Breast epithelium (tissue), 4 donors: ENCODE data around the gene MIGA2. TPM values are rescaled to one million over a fixed set of nuclear protein-coding genes. Genes with fewer than 3 reads are reported as not detected.
A peak's percentile ranks its signal among the peaks of the same experiment; 100 is the strongest.

Experiments
- DNase-seq, 2 donors: peaks; one replicate each; pipeline ENCODE4 v3.0.0-alpha.2; 2019; ENCODE audit warnings: low spot score in 2 of 2
- H3K27ac ChIP-seq, 2 donors: fragments of 200-600 bp; sonication (generic) in 1 of 2; one replicate each; pipeline ENCODE4 v1.5.1; 2016 to 2019; ENCODE audit warnings: mild to moderate bottlenecking in 1 of 2
- H3K27me3 ChIP-seq, 2 donors: fragments of 200-600 bp; sonication (generic) in 1 of 2; one replicate each; pipeline versions ENCODE4 v1.5.1 to v1.6.0; 2017 to 2019; ENCODE audit warnings: control low read depth in 1 of 2, mild to moderate bottlenecking in 1 of 2
- H3K36me3 ChIP-seq: fragments of 200-600 bp; one replicate; pipeline ENCODE4 v1.5.1; 2019
- H3K4me1 ChIP-seq, 2 donors: fragments of 200-600 bp; sonication (generic); one replicate each; pipeline ENCODE4 v1.5.1; 2016 to 2019; ENCODE audit warnings: control low read depth in 1 of 2
- H3K4me3 ChIP-seq, 3 donors: fragments of 200-600 bp; sonication (generic); 1 replicate in 2 of 3; 2 replicates in 1 of 3; pipeline ENCODE4 v1.5.1; 2016 to 2019; ENCODE audit warnings: mild to moderate bottlenecking in 3 of 3, moderate library complexity in 2 of 3
- H3K9me3 ChIP-seq, 2 donors: fragments of 200-600 bp; sonication (generic) in 1 of 2; one replicate each; pipeline ENCODE4 v1.5.1; 2016 to 2019; ENCODE audit warnings: control low read depth in 1 of 2
- CTCF ChIP-seq, 3 donors: fragments of 450-650 bp; IDR thresholded peaks; one replicate each; pipeline ENCODE4 v1.5.1; 2016 to 2017; ENCODE audit warnings: antibody characterized with exemption in 3 of 3, mild to moderate bottlenecking in 3 of 3, moderate library complexity in 3 of 3
- POLR2A ChIP-seq: fragments of 450-650 bp; IDR thresholded peaks from one replicate; pipeline ENCODE4 v1.6.1; 2016; ENCODE audit warnings: antibody characterized with exemption, mild to moderate bottlenecking, moderate library complexity
- POLR2AphosphoS5 ChIP-seq, 3 donors: sonication (generic); formaldehyde crosslinking; IDR thresholded peaks; one replicate each; pipeline ENCODE4 v1.6.1; 2017; ENCODE audit warnings: antibody characterized with exemption in 3 of 3
- intact Hi-C: fragments of 100-400 bp; cut with DNase I; formaldehyde crosslinking; loops from one replicate; pipeline ENCODE4 v1.15.1; 2023; ENCODE audit warnings: low total_unique reads
- total RNA-seq, 3 donors: library from RNA; depleted of rRNA; stranded (reverse); fragments of >200 nt; gene quantifications; one replicate each; pipeline ENCODE4 v1.1.0, GENCODE V29; 2016

The MIGA2 gene
- total RNA-seq, 3 donors from 2014 or later = 25.3 to 28.8 (median 27.9) TPM

- Histone ChIP-seq H3K36me3 (peaks cover 5% of the 10 kb centered on the region), H3K27me3 (no peaks in the 10 kb centered on the region), H3K27ac (peak overlapping the region; percentile 22 to 79), H3K4me3 (peak overlapping the region in 2 of 3 donors; percentile 72 to 94), H3K9me3 (no peaks in the 10 kb centered on the region), H3K4me1 (peaks cover 7 to 13% of the 10 kb centered on the region in 2 donors)
- intact Hi-C loops = no loop called here
- no peak for DNase-seq
- TF ChIP-seq POLR2AphosphoS5 (IDR thresholded peaks at IDR 0.05) = no peak
- TF ChIP-seq POLR2A = no peak
- no peak for TF ChIP-seq CTCF (IDR thresholded peaks at IDR 0.05)
Observed at GRCh38 chr9:129038109-129038852, 1.9 kb downstream of the MIGA2 start.

DNA sequence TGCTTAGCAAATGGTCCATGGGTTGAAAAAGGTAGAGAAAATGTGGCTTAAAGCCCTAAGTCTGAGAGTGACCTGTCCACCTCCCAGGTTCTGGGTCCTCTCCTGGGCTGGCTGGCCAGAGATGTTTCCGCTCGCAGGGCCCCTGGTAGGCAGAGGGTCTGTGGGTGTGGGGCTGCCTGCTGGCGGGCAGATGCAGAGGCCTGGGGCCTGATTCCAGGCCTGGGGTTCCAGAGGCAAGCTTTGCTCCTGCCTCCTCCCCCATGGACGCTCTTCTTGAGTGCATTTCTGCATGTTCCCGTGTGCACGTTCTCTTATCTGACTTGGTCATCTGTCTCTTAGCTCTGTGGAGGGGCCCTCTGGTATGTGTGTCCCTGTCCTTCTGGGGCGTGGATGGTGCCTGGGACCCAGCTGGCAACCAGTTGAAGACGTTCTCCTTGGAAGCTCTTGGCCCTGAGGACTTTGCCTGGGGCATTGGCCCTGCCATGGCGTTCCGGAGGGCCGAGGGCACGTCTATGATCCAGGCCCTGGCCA lies 3.8 kb downstream of the MIGA2 start:
- no peak for DNase-seq
- H3K4me1 ChIP-seq = peaks cover 7 to 13% of the 10 kb centered on the region in 2 donors
- H3K27me3 ChIP-seq = no peaks in the 10 kb centered on the region
- H3K27ac ChIP-seq = no peak overlapping the region
- no peaks in the 10 kb centered on the region for H3K9me3 ChIP-seq
- TF ChIP-seq POLR2A (no peak), POLR2AphosphoS5 (IDR thresholded peaks at IDR 0.05) (no peak), CTCF (IDR thresholded peaks at IDR 0.05) (no peak)
- H3K4me3 ChIP-seq = no peak overlapping the region
- intact Hi-C loops = no loop called here
- H3K36me3 ChIP-seq = peaks cover 5% of the 10 kb centered on the region

- no peak overlapping the region for H3K4me3 ChIP-seq
- no peak for DNase-seq
- no peak overlapping the region for H3K27ac ChIP-seq
- H3K4me1 ChIP-seq = peaks cover 7 to 13% of the 10 kb centered on the region in 2 donors
- no peak for TF ChIP-seq POLR2AphosphoS5 (IDR thresholded peaks at IDR 0.05)
- H3K27me3 ChIP-seq = no peaks in the 10 kb centered on the region
- intact Hi-C loops = no loop called here
- H3K9me3 ChIP-seq = no peaks in the 10 kb centered on the region
- peaks cover 5% of the 10 kb centered on the region for H3K36me3 ChIP-seq
Observed at GRCh38 chr9:129042016-129042415, 5.6 kb downstream of the MIGA2 start.

DNA sequence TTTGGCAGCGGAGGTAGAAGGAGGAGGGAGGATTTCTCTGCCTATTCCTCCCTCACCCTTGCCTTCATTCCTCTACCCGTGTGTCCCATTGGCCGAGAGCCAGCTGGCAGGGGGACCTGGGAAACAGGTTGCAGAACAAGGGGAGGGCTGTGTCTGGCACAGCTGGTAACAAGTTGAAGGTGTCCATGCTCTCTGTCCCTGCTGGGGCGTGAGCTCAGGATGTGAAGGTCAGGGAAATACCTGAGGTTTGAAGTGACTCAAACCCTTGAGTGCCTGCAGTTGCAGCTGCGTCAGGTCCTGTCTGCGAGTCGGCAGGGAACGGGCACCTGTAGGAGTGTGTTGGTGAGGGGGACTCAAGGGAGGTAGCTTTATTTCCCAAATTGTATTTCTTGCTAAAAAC lies 16.2 kb downstream of the MIGA2 start:
- no peaks in the 10 kb centered on the region for H3K4me1 ChIP-seq
- intact Hi-C loops = no loop called here
- H3K4me3 ChIP-seq = no peak overlapping the region
- TF ChIP-seq CTCF (IDR thresholded peaks at IDR 0.05) = no peak
- no peak for TF ChIP-seq POLR2A
- peak; percentile 28 to 58 (median 43) for TF ChIP-seq POLR2AphosphoS5 (IDR thresholded peaks at IDR 0.05)
- peak overlapping the region in 1 of 2 donors; percentile 15 for H3K27ac ChIP-seq
- H3K9me3 ChIP-seq = no peaks in the 10 kb centered on the region
- no peaks in the 10 kb centered on the region for H3K27me3 ChIP-seq
- DNase-seq = peak; percentile 90 to 92
- H3K36me3 ChIP-seq = peaks cover 9% of the 10 kb centered on the region

DNA sequence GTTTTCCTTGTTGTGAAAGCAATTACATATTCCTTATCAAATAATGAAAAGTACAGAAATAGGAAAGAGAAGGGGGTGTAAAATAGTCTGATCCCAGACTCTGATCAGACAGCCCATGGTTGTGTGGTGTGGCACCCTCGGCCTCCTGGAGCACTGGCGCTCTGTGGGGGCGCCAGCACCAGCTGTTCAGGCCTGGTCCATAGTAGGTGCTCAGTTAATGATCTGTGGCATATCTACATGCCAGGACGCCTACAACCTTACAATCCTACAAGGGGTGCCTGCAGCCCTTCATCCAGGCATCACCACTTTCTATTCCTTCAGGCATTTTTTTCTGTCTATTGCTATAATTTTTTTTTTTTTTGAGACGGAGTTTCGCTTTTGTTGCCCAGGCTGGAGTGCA lies 16.6 kb downstream of the MIGA2 start:
- Histone ChIP-seq H3K27ac (peak overlapping the region in 1 of 2 donors; percentile 15), H3K27me3 (no peaks in the 10 kb centered on the region), H3K36me3 (peaks cover 9% of the 10 kb centered on the region), H3K4me3 (no peak overlapping the region), H3K4me1 (no peaks in the 10 kb centered on the region), H3K9me3 (no peaks in the 10 kb centered on the region)
- TF ChIP-seq POLR2A (no peak), CTCF (IDR thresholded peaks at IDR 0.05) (no peak), POLR2AphosphoS5 (IDR thresholded peaks at IDR 0.05) (no peak)
- no peak for DNase-seq
- intact Hi-C loops = no loop called here
